ACHN (cell line): ENCODE data around the gene PPP1R12B.
A peak's percentile ranks its signal among the peaks of the same experiment; 100 is the strongest.
"Not testable (repeated sequence)": the region's sequence is repeated elsewhere in the genome, so short reads cannot be mapped to it uniquely, and the experiment has no call there.

Experiments used
- DNase-seq: peaks from one replicate; pipeline ENCODE4 v3.0.0-alpha.2; 2015
- in situ Hi-C: cut with HindIII; loops from 2 replicates; pipeline ENCODE4 v1.10.0; 2017; ENCODE audit warnings: low sequenced_read_pairs, low pct_ligation_motif_present, low pct_unique_long_range_greater_than_20kb

Gene PPP1R12B

GRCh38 chr1:202466339-202466738 lies 117.8 kb downstream of the PPP1R12B start:
- in situ Hi-C loops = not testable (repeated sequence)

GRCh38 chr1:202467381-202467780 lies 118.9 kb downstream of the PPP1R12B start:
- in situ Hi-C loops, DNase-seq: not testable (repeated sequence)

More at GRCh38 chr1:202466339-202466738, 117.8 kb downstream of the PPP1R12B start:
- DNase-seq = not testable (repeated sequence)

GRCh38 chr1:202468695-202469094 lies 120.2 kb downstream of the PPP1R12B start:
- in situ Hi-C loops, DNase-seq: not testable (repeated sequence)

- DNase-seq, in situ Hi-C loops: not testable (repeated sequence)
Measured at GRCh38 chr1:202469123-202469522, 120.6 kb downstream of the PPP1R12B start.

- DNase-seq = no peak
- in situ Hi-C loops = no loop called here
Measured at GRCh38 chr1:202471246-202471645, 122.7 kb downstream of the PPP1R12B start.

GRCh38 chr1:202472347-202473124 lies 124.0 kb downstream of the PPP1R12B start:
- in situ Hi-C loops, DNase-seq: not testable (repeated sequence)

- DNase-seq, in situ Hi-C loops: not testable (repeated sequence)
Measured at GRCh38 chr1:202473266-202474045, 125.0 kb downstream of the PPP1R12B start.

- DNase-seq, in situ Hi-C loops: not testable (repeated sequence)
Measured at GRCh38 chr1:202479661-202480060, 131.2 kb downstream of the PPP1R12B start.

GRCh38 chr1:202480640-202481039 lies 132.1 kb downstream of the PPP1R12B start:
- in situ Hi-C loops = not testable (repeated sequence)

GRCh38 chr1:202483362-202483761 lies 134.9 kb downstream of the PPP1R12B start:
- in situ Hi-C loops = not testable (repeated sequence)
- peak; percentile 7 for DNase-seq

More at GRCh38 chr1:202480640-202481039, 132.1 kb downstream of the PPP1R12B start:
- not testable (repeated sequence) for DNase-seq

GRCh38 chr1:202484032-202484431 lies 135.5 kb downstream of the PPP1R12B start:
- DNase-seq, in situ Hi-C loops: not testable (repeated sequence)

GRCh38 chr1:202484820-202485219 lies 136.3 kb downstream of the PPP1R12B start:
- in situ Hi-C loops, DNase-seq: not testable (repeated sequence)

- DNase-seq, in situ Hi-C loops: not testable (repeated sequence)
Measured at GRCh38 chr1:202488178-202488649, 139.7 kb downstream of the PPP1R12B start.

- DNase-seq, in situ Hi-C loops: not testable (repeated sequence)
Measured at GRCh38 chr1:202489101-202489500, 140.6 kb downstream of the PPP1R12B start.

- DNase-seq, in situ Hi-C loops: not testable (repeated sequence)
Measured at GRCh38 chr1:202493112-202493511, 144.6 kb downstream of the PPP1R12B start.

GRCh38 chr1:202498542-202498941 lies 150.0 kb downstream of the PPP1R12B start:
- DNase-seq = no peak

GRCh38 chr1:202499997-202500396 lies 151.5 kb downstream of the PPP1R12B start:
- DNase-seq, in situ Hi-C loops: not testable (repeated sequence)

More at GRCh38 chr1:202498542-202498941, 150.0 kb downstream of the PPP1R12B start:
- in situ Hi-C loops = no loop called here

- peak; percentile 47 for DNase-seq
- in situ Hi-C loops = no loop called here
Measured at GRCh38 chr1:202501281-202501680, 152.8 kb downstream of the PPP1R12B start.

- no peak for DNase-seq
- in situ Hi-C loops = no loop called here
Measured at GRCh38 chr1:202505356-202505755, 156.9 kb downstream of the PPP1R12B start.
